Thoracic aorta (tissue), 2 donors: ENCODE measurements around the gene RAPGEF2. TPM values are rescaled to one million over a fixed set of nuclear protein-coding genes. Genes with fewer than 3 reads are reported as not detected.

Source experiments
- ATAC-seq: fragments of 150-250 bp; one replicate; pipeline ENCODE4 v1.8.0; 2017; ENCODE audit warnings: low read depth; ENCODE audit not compliant: insufficient number of reproducible peaks, low FRiP score
- DNase-seq: peaks from one replicate; pipeline ENCODE4 v3.0.0-alpha.2; 2020; ENCODE audit warnings: low spot score
- H3K27ac ChIP-seq, 2 donors: fragments of 200-600 bp; sonication (generic); 1 replicate in 1 of 2; 2 replicates in 1 of 2; pipeline ENCODE4 v1.5.1; 2016; ENCODE audit warnings: mild to moderate bottlenecking in 2 of 2, moderate library complexity in 2 of 2
- H3K27me3 ChIP-seq: fragments of 200-600 bp; sonication (generic); replicated peaks from 2 replicates; pipeline ENCODE4 v1.6.0; 2016; ENCODE audit warnings: mild to moderate bottlenecking; ENCODE audit not compliant: insufficient read depth
- H3K36me3 ChIP-seq: fragments of 200-600 bp; sonication (generic); one replicate; pipeline ENCODE4 v1.5.1; 2016
- H3K4me1 ChIP-seq, 2 donors: fragments of 200-600 bp; sonication (generic); 1 replicate in 1 of 2; 2 replicates in 1 of 2; pipeline versions ENCODE4 v1.5.1 to v1.6.0; 2016; ENCODE audit warnings: low read depth in 2 of 2, mild to moderate bottlenecking in 1 of 2; ENCODE audit not compliant: control insufficient read depth in 1 of 2
- H3K4me3 ChIP-seq: fragments of 200-600 bp; sonication (generic); 2 replicates; pipeline ENCODE4 v1.5.1; 2016; ENCODE audit warnings: mild to moderate bottlenecking
- H3K9me3 ChIP-seq: fragments of 200-600 bp; sonication (generic); 2 replicates; pipeline ENCODE4 v1.5.1; 2016
- CTCF ChIP-seq: fragments of 200-600 bp; sonication (generic); IDR thresholded peaks from one replicate; pipeline ENCODE4 v1.5.1; 2019; ENCODE audit warnings: antibody characterized with exemption
- total RNA-seq, 2 donors: library from RNA; depleted of rRNA; stranded (reverse); fragments of >200 nt; gene quantifications; one replicate each; pipeline versions ENCODE4 v1.1.0 to v1.2.3, GENCODE V29; 2016

The RAPGEF2 gene
- total RNA-seq, 2 donors from 2014 or later: 63.0 to 63.6 TPM

GRCh38 chr4:159150821-159151390, 48.0 kb downstream of the RAPGEF2 start:
- Histone ChIP-seq H3K27me3 (no peaks in the 10 kb centered on the region), H3K9me3 (no peaks in the 10 kb centered on the region), H3K4me1 (peaks cover 14 to 50% of the 10 kb centered on the region in 2 donors), H3K4me3 (no peak overlapping the region), H3K36me3 (no peaks in the 10 kb centered on the region), H3K27ac (no peak overlapping the region)
- ATAC-seq: no peak
- TF ChIP-seq CTCF: no peak
- DNase-seq: no peak

GRCh38 chr4:159151689-159152088, 48.8 kb downstream of the RAPGEF2 start:
- H3K36me3 ChIP-seq: no peaks in the 10 kb centered on the region
- TF ChIP-seq CTCF: no peak
- ATAC-seq: no peak

GRCh38 chr4:159152181-159152580, 49.3 kb downstream of the RAPGEF2 start:
- Histone ChIP-seq H3K4me3 (no peak overlapping the region), H3K27ac (no peak overlapping the region), H3K9me3 (no peaks in the 10 kb centered on the region), H3K27me3 (no peaks in the 10 kb centered on the region), H3K36me3 (no peaks in the 10 kb centered on the region), H3K4me1 (peaks cover 5 to 38% of the 10 kb centered on the region in 2 donors)
- ATAC-seq: no peak
- DNase-seq: no peak
- TF ChIP-seq CTCF: no peak

More at GRCh38 chr4:159151689-159152088, 48.8 kb downstream of the RAPGEF2 start:
- Histone ChIP-seq H3K9me3 (no peaks in the 10 kb centered on the region), H3K27ac (no peak overlapping the region), H3K27me3 (no peaks in the 10 kb centered on the region), H3K4me3 (no peak overlapping the region), H3K4me1 (peaks cover 7 to 42% of the 10 kb centered on the region in 2 donors)
- no peak for DNase-seq

- H3K27me3 ChIP-seq: no peaks in the 10 kb centered on the region
- no peak for ATAC-seq
- no peak for DNase-seq
- H3K36me3 ChIP-seq: no peaks in the 10 kb centered on the region
- no peak overlapping the region for H3K4me3 ChIP-seq
- no peak for TF ChIP-seq CTCF
- H3K4me1 ChIP-seq: peaks cover 4 to 30% of the 10 kb centered on the region in 2 donors
- no peak overlapping the region for H3K27ac ChIP-seq
- H3K9me3 ChIP-seq: no peaks in the 10 kb centered on the region
Measured at GRCh38 chr4:159153669-159154068, 50.8 kb downstream of the RAPGEF2 start.

- DNase-seq (no peak), ATAC-seq (no peak)
- Histone ChIP-seq H3K4me1 (peaks cover 4 to 19% of the 10 kb centered on the region in 2 donors), H3K36me3 (no peaks in the 10 kb centered on the region), H3K4me3 (no peak overlapping the region), H3K27me3 (no peaks in the 10 kb centered on the region), H3K9me3 (no peaks in the 10 kb centered on the region), H3K27ac (no peak overlapping the region)
- TF ChIP-seq CTCF: no peak
Measured at GRCh38 chr4:159155119-159155518, 52.2 kb downstream of the RAPGEF2 start.
